Suprapubic skin (tissue), 4 donors: ENCODE data around the gene ZNF774. TPM values are rescaled to one million over a fixed set of nuclear protein-coding genes. Genes with fewer than 3 reads are reported as not detected.

Source experiments
- DNase-seq, 2 donors: peaks; one replicate each; pipeline ENCODE4 v3.0.0-alpha.2; 2019; ENCODE audit warnings: low spot score in 2 of 2
- H3K27ac ChIP-seq: fragments of 200-600 bp; sonication (generic); one replicate; pipeline ENCODE4 v1.5.1; 2019
- H3K27me3 ChIP-seq: fragments of 200-600 bp; sonication (generic); one replicate; pipeline ENCODE4 v1.5.1; 2019
- H3K36me3 ChIP-seq: fragments of 200-600 bp; sonication (generic); one replicate; pipeline ENCODE4 v1.5.1; 2019
- H3K4me1 ChIP-seq: fragments of 200-600 bp; sonication (generic); one replicate; pipeline ENCODE4 v1.5.1; 2019
- H3K4me3 ChIP-seq: fragments of 200-600 bp; sonication (generic); one replicate; pipeline ENCODE4 v1.5.1; 2019; ENCODE audit warnings: mild to moderate bottlenecking
- H3K9me3 ChIP-seq: fragments of 200-600 bp; sonication (generic); one replicate; pipeline ENCODE4 v1.5.1; 2019
- CTCF ChIP-seq, 2 donors: fragments of 200-600 bp in 1 of 2; fragments of 450-650 bp in 1 of 2; sonication (generic) in 1 of 2; IDR thresholded peaks; one replicate each; pipeline ENCODE4 v1.5.1; 2016 to 2019; ENCODE audit warnings: antibody characterized with exemption in 2 of 2, mild to moderate bottlenecking in 1 of 2, moderate library complexity in 1 of 2
- EP300 ChIP-seq: sonication (generic); formaldehyde crosslinking; IDR thresholded peaks from one replicate; pipeline ENCODE4 v1.6.1; 2017; ENCODE audit warnings: antibody characterized with exemption
- POLR2A ChIP-seq, 2 donors: fragments of 450-650 bp; IDR thresholded peaks; one replicate each; pipeline ENCODE4 v1.6.1; 2017; ENCODE audit warnings: antibody characterized with exemption in 2 of 2, mild to moderate bottlenecking in 2 of 2, moderate library complexity in 2 of 2
- POLR2AphosphoS5 ChIP-seq, 3 donors: sonication (generic); formaldehyde crosslinking; IDR thresholded peaks; one replicate each; pipeline ENCODE4 v1.6.1; 2017; ENCODE audit warnings: antibody characterized with exemption in 3 of 3
- WGBS: methylation state at CpG from one replicate; pipeline ENCODE4 v1.1.5; 2018; 5-methylcytosine and 5-hydroxymethylcytosine counted together
- total RNA-seq, 4 donors: library from RNA; depleted of rRNA; stranded (reverse); fragments of >200 nt; gene quantifications; one replicate each; pipeline ENCODE4 v1.1.0, GENCODE V29; 2016

Gene ZNF774
- total RNA-seq, 4 donors from 2014 or later: 1.4 to 7.2 (median 3.2) TPM

GRCh38 chr15:90381515-90381914 is 29.4 kb downstream of the ZNF774 start:
- no peaks in the 10 kb centered on the region for H3K9me3 ChIP-seq
- H3K36me3 ChIP-seq: no peaks in the 10 kb centered on the region
- peaks cover 7% of the 10 kb centered on the region for H3K4me1 ChIP-seq
- DNase-seq: no peak
- H3K4me3 ChIP-seq: no peak overlapping the region
- H3K27ac ChIP-seq: no peak overlapping the region
- H3K27me3 ChIP-seq: no peaks in the 10 kb centered on the region
- TF ChIP-seq CTCF (IDR thresholded peaks at IDR 0.05) (no peak), EP300 (no peak), POLR2A (IDR thresholded peaks at IDR 0.05) (no peak), POLR2AphosphoS5 (IDR thresholded peaks at IDR 0.05) (no peak)

DNA sequence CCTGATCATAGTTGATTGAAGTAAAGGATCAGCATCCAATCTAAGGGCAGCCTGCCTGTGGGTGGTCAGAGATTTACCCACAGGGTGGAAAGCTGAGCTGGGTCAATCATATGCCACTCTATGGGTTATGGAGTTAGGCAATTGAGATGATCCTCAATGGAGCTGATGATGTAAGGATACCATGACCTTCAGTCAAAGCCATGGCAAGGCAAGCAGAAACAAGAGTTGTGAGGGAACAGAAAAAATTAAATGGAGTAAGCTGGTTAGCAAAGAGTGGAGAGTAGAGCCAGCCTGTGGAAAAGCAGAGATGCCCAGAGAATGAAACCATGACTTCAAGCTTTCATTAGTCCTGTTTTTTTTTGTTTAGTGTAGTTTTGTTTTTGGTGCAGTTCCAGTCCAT is 30.2 kb downstream of the ZNF774 start:
- Histone ChIP-seq H3K9me3 (no peaks in the 10 kb centered on the region), H3K27ac (no peak overlapping the region), H3K36me3 (no peaks in the 10 kb centered on the region), H3K4me3 (no peak overlapping the region), H3K4me1 (peaks cover 7% of the 10 kb centered on the region), H3K27me3 (no peaks in the 10 kb centered on the region)
- DNase-seq: no peak
- TF ChIP-seq EP300: no peak

- H3K36me3 ChIP-seq: peaks cover 5% of the 10 kb centered on the region
- H3K4me1 ChIP-seq: peaks cover 26% of the 10 kb centered on the region
- H3K4me3 ChIP-seq: no peak overlapping the region
- TF ChIP-seq EP300: no peak
- no peak for TF ChIP-seq POLR2AphosphoS5 (IDR thresholded peaks at IDR 0.05)
- no peak for TF ChIP-seq POLR2A (IDR thresholded peaks at IDR 0.05)
- no peak for TF ChIP-seq CTCF (IDR thresholded peaks at IDR 0.05)
- DNase-seq: no peak
- H3K27ac ChIP-seq: no peak overlapping the region
- WGBS: 30% methylated on average over 2 of the region's 2 CpGs
- no peaks in the 10 kb centered on the region for H3K9me3 ChIP-seq
- H3K27me3 ChIP-seq: no peaks in the 10 kb centered on the region
Observed at GRCh38 chr15:90386221-90386620, 34.1 kb downstream of the ZNF774 start.

- WGBS: 14% methylated on average over 19 of the region's 62 CpGs
- Histone ChIP-seq H3K27ac (peak within 1 kb of the TSS; percentile 96), H3K9me3 (no peaks in the 10 kb centered on the region), H3K4me1 (peaks cover 42% of the 10 kb centered on the region), H3K4me3 (peak within 1 kb of the TSS; percentile 67), H3K36me3 (peaks cover 10% of the 10 kb centered on the region), H3K27me3 (no peaks in the 10 kb centered on the region)
- DNase-seq: peak; percentile 98 to 99
- TF ChIP-seq POLR2A (IDR thresholded peaks at IDR 0.05) (peak in 1 of 2 donors; percentile 88), EP300 (no peak), POLR2AphosphoS5 (IDR thresholded peaks at IDR 0.05) (peak; percentile 87 to 97 (median 96))
Observed at GRCh38 chr15:90387534-90388461, 35.7 kb downstream of the ZNF774 start, which contains the start of gene IQGAP1. Gene IQGAP1 (plus strand): TSS chr15:90388242. CDS start chr15:90388342, 100 bp downstream.

GRCh38 chr15:90388462-90389380 is 36.6 kb downstream of the ZNF774 start:
- Histone ChIP-seq H3K4me3 (peak overlapping the region; percentile 67), H3K27me3 (no peaks in the 10 kb centered on the region), H3K36me3 (peaks cover 10% of the 10 kb centered on the region), H3K27ac (peak overlapping the region; percentile 96), H3K9me3 (no peaks in the 10 kb centered on the region), H3K4me1 (peaks cover 51% of the 10 kb centered on the region)
- TF ChIP-seq POLR2A (IDR thresholded peaks at IDR 0.05) (peak in 1 of 2 donors; percentile 36), CTCF (IDR thresholded peaks at IDR 0.05) (no peak)
- WGBS: under 1% methylated on average over 32 of the region's 52 CpGs
- DNase-seq: peak; percentile 90 to 92
